Right lung (tissue), 5 donors: ENCODE results near the gene IFT25. TPM values are rescaled to one million over a fixed set of nuclear protein-coding genes. Genes with fewer than 3 reads are reported as not detected.

ENCODE experiments used
- DNase-seq, 2 donors: peaks; one replicate each; pipeline ENCODE4 v3.0.0-alpha.2; 2013
- polyA plus RNA-seq, 5 donors: library from polyadenylated mRNA; unstranded; fragments of 120-200 nt; gene quantifications; one replicate each; pipeline versions ENCODE4 v1.2.1 to v1.2.3, GENCODE V29; 2013; ENCODE audit warnings: inconsistent platforms in 1 of 5, low replicate concordance in 1 of 5; ENCODE audit not compliant: insufficient read length in 5 of 5, insufficient read depth in 1 of 5

IFT25 gene
- polyA plus RNA-seq, 5 donors, result 46.0 to 75.0 (median 53.2) TPM

GRCh38 chr1:53931523-53931922, 14.0 kb downstream of the IFT25 start:
- no peak for DNase-seq

- no peak for DNase-seq
Observed at GRCh38 chr1:53930932-53931331, 14.6 kb downstream of the IFT25 start.

GRCh38 chr1:53929246-53929960, 16.1 kb downstream of the IFT25 start:
- no peak for DNase-seq

- DNase-seq, result no peak
Observed at GRCh38 chr1:53927376-53927881, 18.1 kb downstream of the IFT25 start.

DNA sequence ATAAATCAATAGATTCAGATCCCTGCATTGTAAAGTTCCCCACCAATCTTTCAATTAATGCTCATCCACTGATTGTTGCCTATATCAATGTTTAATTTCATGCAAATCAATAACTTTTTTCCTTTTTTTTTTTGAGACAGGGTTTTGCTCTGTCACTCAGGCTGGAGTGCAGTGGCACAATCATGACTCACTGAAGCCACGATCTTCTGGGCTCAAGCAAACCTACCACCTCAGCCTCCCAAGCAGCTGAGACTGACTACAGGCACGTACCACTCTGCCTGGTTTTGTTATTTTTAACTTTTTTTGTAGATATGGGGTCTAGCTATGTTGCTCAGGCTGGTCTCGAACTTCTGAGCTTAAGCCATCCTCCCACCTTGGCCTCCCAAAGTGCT, 25.8 kb downstream of the IFT25 start:
- DNase-seq, result no peak

GRCh38 chr1:53918343-53918742, 27.2 kb downstream of the IFT25 start:
- no peak for DNase-seq

DNA sequence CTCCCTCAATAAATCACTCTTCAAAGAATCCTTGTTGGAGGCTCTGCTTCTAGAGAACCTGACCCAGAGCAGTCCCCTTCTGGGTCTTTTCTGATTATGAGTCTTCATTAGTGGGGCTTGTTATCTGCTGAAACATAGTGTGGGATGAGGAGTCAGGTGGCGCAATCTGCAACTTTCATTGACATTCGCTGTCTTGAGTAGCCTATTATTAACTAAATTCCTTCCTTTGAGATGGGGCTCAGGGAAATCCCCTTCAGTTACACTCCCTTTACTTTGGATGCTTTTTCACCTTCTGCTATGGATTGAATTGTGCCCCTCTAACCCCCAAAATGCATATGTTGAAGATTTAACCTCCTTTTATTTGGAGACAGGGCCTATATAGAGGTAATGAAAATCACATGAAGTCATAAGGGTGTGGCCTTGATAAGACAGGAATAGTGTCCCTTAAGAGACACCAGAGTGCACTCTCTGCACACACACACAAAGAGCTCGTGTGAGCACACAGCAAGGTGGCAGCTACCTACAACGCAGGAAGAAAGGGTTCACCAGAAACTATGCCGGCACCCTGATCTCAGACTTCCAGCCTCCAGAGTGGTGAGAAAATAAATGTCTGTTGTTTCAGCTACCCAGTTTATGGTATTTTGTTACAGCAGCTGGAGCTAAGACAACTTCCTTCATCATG, 32.0 kb downstream of the IFT25 start:
- no peak for DNase-seq

GRCh38 chr1:53911442-53911841, 34.1 kb downstream of the IFT25 start:
- DNase-seq, result no peak

DNA sequence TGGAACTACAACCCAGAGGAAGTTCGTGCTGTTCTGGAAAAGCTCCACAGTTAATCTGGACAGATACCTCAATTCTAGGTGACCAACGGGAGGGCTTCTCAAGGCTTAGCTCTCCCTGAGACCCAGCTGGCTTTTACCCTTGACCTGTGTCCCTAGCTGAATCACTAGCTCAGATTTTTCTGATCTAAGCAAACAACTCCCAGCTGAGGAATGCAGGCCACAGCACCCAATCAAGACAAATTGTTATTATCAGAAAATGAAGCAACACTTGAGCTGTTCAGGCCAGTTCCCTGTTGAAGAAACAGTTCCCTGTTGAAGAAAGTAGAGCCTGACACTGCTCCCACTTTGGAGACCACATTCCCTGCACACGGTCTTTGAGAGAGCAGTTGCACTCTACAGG, 35.6 kb downstream of the IFT25 start:
- no peak for DNase-seq

- no peak for DNase-seq
Observed at GRCh38 chr1:53906121-53906520, 39.4 kb downstream of the IFT25 start.

GRCh38 chr1:53905509-53905908, 40.0 kb downstream of the IFT25 start:
- DNase-seq, result no peak

GRCh38 chr1:53902235-53903138, 43.0 kb downstream of the IFT25 start:
- DNase-seq, result no peak

DNA sequence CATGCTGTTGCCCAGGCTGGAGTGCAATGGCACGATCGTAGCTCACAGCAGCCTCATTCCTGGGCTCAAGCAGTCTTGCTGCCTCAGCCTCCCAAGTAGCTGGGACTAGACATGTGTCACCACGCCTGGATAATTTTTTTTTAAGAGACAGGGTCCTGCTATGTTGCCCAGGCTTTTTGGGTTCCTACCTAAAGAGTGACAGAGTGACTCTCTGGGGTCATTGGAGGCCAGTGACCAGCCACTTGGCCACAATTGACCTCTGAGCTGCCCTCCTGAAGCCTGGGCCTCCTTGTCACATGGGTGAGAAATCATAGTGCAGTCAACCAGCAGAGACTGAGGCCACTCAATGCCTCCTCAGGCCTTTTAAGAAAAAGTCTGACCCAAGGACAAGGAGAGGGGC, 45.8 kb downstream of the IFT25 start:
- no peak for DNase-seq

- DNase-seq, result peak; percentile 41 to 55
Observed at GRCh38 chr1:53899206-53899628, 46.3 kb downstream of the IFT25 start.

- DNase-seq, result no peak
Observed at GRCh38 chr1:53896635-53897229, 48.8 kb downstream of the IFT25 start.

- no peak for DNase-seq
Observed at GRCh38 chr1:53895421-53895820, 50.1 kb downstream of the IFT25 start.

- DNase-seq, result no peak
Observed at GRCh38 chr1:53894644-53895043, 50.9 kb downstream of the IFT25 start.

GRCh38 chr1:53893999-53894636, 51.4 kb downstream of the IFT25 start, which contains the start of gene DIO1:
DIO1 (plus strand) TSS chr1:53894187; CDS start chr1:53894211, 24 bp downstream.
- DNase-seq, result no peak

- no peak for DNase-seq
Observed at GRCh38 chr1:53892911-53893310, 52.6 kb downstream of the IFT25 start.

GRCh38 chr1:53891678-53892077, 53.8 kb downstream of the IFT25 start:
- DNase-seq, result no peak

GRCh38 chr1:53891018-53891417, 54.5 kb downstream of the IFT25 start:
- DNase-seq, result no peak
